IgD-negative memory B cell (primary cell): ENCODE results near the gene SYT1. TPM values are rescaled to one million over a fixed set of nuclear protein-coding genes. Genes with fewer than 3 reads are reported as not detected.
A peak's percentile ranks its signal among the peaks of the same experiment; 100 is the strongest.

Experiments
- H3K27ac Mint-ChIP-seq, 3 donors: one replicate each; pipeline ENCODE4 v1.8.0; 2020 to 2022; ENCODE audit warnings: mild to moderate bottlenecking in 3 of 3, mixed read lengths in 3 of 3, moderate library complexity in 1 of 3
- H3K27me3 Mint-ChIP-seq: one replicate; pipeline ENCODE4 v1.8.0; 2021; ENCODE audit warnings: mixed read lengths
- H3K36me3 Mint-ChIP-seq: one replicate; pipeline ENCODE4 v1.8.0; 2020; ENCODE audit warnings: mild to moderate bottlenecking, mixed read lengths
- H3K4me1 Mint-ChIP-seq, 3 donors: one replicate each; pipeline ENCODE4 v1.8.0; 2020 to 2022; ENCODE audit warnings: mixed read lengths in 3 of 3, mild to moderate bottlenecking in 1 of 3
- H3K4me3 Mint-ChIP-seq, 4 donors: one replicate each; pipeline ENCODE4 v1.8.0; 2020 to 2022; ENCODE audit warnings: mild to moderate bottlenecking in 4 of 4, mixed read lengths in 4 of 4, moderate library complexity in 3 of 4
- H3K9me3 Mint-ChIP-seq, 3 donors: one replicate each; pipeline ENCODE4 v1.8.0; 2020 to 2021; ENCODE audit warnings: mixed read lengths in 3 of 3, mild to moderate bottlenecking in 1 of 3
- polyA plus RNA-seq: library from polyadenylated mRNA; unstranded; fragments of 300-500 nt; fragmentation: Illumina TruSeq; gene quantifications from one replicate; pipeline ENCODE4 v1.2.3, GENCODE V29; 2021

The SYT1 gene
- polyA plus RNA-seq, 1 donor from 2014 or later = 1.6 TPM

DNA sequence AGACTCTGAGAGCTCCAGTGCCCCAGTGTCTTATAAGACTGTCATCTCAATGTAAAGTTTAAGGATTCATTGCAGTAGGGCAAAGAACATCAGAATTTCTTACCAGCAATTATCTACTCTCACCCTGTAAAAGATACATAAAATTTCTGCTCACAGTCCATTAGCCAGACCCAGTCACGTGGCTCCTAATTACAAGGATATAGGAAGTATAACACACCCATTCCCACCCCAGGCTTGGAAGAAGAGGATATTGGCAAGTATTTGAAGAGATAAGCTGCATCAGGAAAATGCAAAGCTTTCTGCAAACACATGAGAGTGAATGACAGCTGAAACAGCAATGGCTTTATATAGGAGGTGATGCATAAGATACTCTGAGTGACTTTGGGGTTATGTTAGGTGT, 14.3 kb downstream of the SYT1 start:
- Mint-ChIP-seq H3K4me3 (no peak overlapping the region), H3K36me3 (no peaks in the 10 kb centered on the region), H3K27me3 (no peaks in the 10 kb centered on the region), H3K27ac (no peak overlapping the region), H3K9me3 (no peaks in the 10 kb centered on the region), H3K4me1 (peaks cover 0 to 3% (median 0%) of the 10 kb centered on the region in 3 donors)

- H3K27ac Mint-ChIP-seq = no peak overlapping the region
- no peaks in the 10 kb centered on the region for H3K9me3 Mint-ChIP-seq
- H3K4me3 Mint-ChIP-seq = no peak overlapping the region
- peaks cover 0 to 3% (median 0%) of the 10 kb centered on the region in 3 donors for H3K4me1 Mint-ChIP-seq
- H3K36me3 Mint-ChIP-seq = no peaks in the 10 kb centered on the region
- H3K27me3 Mint-ChIP-seq = no peaks in the 10 kb centered on the region
Measured at GRCh38 chr12:78880078-78880477, 15.5 kb downstream of the SYT1 start.

DNA sequence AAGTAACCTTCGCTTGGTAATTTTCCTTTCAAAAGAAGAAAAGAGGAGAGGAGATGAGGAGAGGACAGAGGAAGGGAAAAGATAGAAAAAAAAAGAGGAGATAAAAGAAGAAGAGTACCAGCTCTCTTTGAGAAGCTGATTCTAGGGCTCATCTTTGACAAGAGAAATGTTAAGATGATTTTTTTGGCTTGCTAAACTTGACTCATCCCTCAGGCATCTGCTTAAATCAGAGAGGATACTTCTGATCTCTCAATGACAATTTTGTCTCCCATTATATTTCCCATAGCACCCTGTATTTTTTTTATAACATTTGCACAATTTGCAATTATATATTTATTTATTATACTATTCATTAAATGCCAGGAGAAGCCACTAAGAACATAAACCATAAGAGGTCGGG, 17.1 kb downstream of the SYT1 start:
- H3K4me3 Mint-ChIP-seq = no peak overlapping the region
- peaks cover 0 to 3% (median 0%) of the 10 kb centered on the region in 3 donors for H3K4me1 Mint-ChIP-seq
- no peaks in the 10 kb centered on the region for H3K27me3 Mint-ChIP-seq
- no peaks in the 10 kb centered on the region for H3K36me3 Mint-ChIP-seq
- no peak overlapping the region for H3K27ac Mint-ChIP-seq
- H3K9me3 Mint-ChIP-seq = no peaks in the 10 kb centered on the region

DNA sequence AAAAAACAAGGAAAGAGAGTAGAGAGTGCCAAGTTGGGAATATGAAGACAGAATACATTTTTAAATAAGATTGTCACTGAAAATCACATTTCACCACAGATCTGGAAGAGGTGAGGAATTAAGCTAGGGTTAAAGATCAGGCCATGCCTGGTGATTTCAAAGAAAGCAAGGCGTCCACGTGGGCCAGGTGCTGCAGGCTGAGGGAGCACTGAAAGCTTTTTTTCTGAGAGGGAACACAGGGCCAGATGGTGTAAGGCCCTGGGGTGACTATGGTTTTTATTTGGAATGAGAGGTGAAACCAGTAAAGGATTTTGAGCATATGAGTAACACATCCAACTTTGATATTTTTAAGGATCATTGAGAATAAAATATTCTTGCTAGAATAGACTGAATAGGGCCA, 20.9 kb downstream of the SYT1 start:
- Mint-ChIP-seq H3K36me3 (no peaks in the 10 kb centered on the region), H3K4me3 (no peak overlapping the region), H3K27ac (no peak overlapping the region), H3K4me1 (peaks cover 11 to 18% (median 16%) of the 10 kb centered on the region in 3 donors), H3K27me3 (no peaks in the 10 kb centered on the region), H3K9me3 (no peaks in the 10 kb centered on the region)

DNA sequence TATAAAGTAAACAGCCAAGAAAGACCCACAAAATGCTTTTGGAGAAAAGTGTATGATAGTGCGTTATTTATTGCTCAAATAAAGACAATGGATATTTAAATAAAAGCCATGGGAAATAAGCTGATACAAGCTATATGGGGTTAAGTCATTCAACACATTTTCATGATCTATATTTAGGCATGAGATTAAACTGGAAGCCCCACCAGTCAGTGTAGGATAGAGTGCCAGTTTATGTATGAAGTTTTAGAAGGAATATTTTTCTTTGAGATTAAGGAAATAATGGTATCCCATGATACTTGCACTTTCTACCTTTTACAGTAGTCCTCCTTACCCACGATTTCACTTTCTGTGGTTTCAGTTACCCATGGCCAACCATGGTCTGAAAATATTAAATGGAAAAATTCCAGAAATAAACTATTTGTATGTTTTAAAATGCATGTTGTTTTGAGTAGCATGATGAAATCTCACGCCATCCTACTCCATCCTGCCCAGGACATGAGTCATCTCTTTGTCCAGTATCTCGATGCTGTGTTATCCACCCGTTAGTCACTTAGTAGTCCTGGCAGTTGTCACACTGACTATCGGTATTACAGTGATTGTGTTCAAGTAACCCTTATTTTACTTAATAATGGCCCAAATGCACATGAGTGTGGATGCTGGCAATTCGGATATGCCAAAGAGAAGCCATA, 22.3 kb downstream of the SYT1 start:
- Mint-ChIP-seq H3K4me3 (peak overlapping the region in 1 of 4 donors; percentile 7), H3K4me1 (peaks cover 13 to 24% (median 23%) of the 10 kb centered on the region in 3 donors), H3K27me3 (no peaks in the 10 kb centered on the region), H3K9me3 (peaks cover 0 to 2% (median 0%) of the 10 kb centered on the region in 3 donors), H3K36me3 (no peaks in the 10 kb centered on the region), H3K27ac (no peak overlapping the region)

GRCh38 chr12:78887444-78887843, 22.9 kb downstream of the SYT1 start:
- no peaks in the 10 kb centered on the region for H3K27me3 Mint-ChIP-seq
- H3K27ac Mint-ChIP-seq = no peak overlapping the region
- peaks cover 13 to 24% (median 23%) of the 10 kb centered on the region in 3 donors for H3K4me1 Mint-ChIP-seq
- H3K36me3 Mint-ChIP-seq = no peaks in the 10 kb centered on the region
- H3K9me3 Mint-ChIP-seq = peaks cover 0 to 2% (median 0%) of the 10 kb centered on the region in 3 donors
- peak overlapping the region in 1 of 4 donors; percentile 7 for H3K4me3 Mint-ChIP-seq

- peaks cover 0 to 2% (median 0%) of the 10 kb centered on the region in 3 donors for H3K9me3 Mint-ChIP-seq
- no peaks in the 10 kb centered on the region for H3K36me3 Mint-ChIP-seq
- peaks cover 13 to 25% (median 23%) of the 10 kb centered on the region in 3 donors for H3K4me1 Mint-ChIP-seq
- H3K27ac Mint-ChIP-seq = no peak overlapping the region
- no peaks in the 10 kb centered on the region for H3K27me3 Mint-ChIP-seq
- peak overlapping the region; percentile 4 to 69 (median 50) for H3K4me3 Mint-ChIP-seq
Measured at GRCh38 chr12:78888568-78888967, 24.0 kb downstream of the SYT1 start.

DNA sequence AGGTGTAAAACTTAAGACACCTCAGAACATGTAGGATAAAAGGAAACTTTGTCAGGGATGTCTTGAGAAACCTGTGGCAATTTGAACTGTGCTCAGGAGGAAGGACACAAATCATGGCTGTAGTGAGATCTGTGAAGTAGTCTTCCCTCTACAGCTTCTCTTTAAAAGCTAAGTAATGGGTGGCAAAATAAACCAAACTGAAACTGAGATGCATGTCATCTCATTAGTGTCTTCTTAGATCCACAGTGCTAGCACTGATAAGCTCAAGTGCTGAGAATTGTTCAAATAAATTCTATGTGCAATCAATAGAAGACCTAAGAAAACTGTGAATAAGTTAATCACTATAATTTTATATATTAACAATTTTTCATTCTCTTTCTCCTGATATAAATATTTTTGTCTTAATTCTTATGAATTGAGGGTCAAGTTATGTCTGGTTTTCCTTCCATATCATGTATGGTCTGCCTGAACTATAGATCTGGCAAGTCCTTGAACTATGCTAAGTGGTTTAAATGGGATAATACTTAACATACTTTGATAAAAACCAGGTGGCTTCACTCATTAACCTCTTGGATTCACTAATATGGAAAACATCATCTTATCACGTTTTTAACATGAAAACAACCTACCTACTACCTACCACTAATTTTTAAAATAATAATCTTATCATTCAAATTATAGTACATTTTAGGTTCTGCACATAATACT, 27.2 kb downstream of the SYT1 start:
- no peaks in the 10 kb centered on the region for H3K27me3 Mint-ChIP-seq
- no peak overlapping the region for H3K27ac Mint-ChIP-seq
- peak overlapping the region in 1 of 4 donors; percentile 37 for H3K4me3 Mint-ChIP-seq
- H3K4me1 Mint-ChIP-seq = peaks cover 13 to 25% (median 23%) of the 10 kb centered on the region in 3 donors
- peaks cover 0 to 5% (median 0%) of the 10 kb centered on the region in 3 donors for H3K9me3 Mint-ChIP-seq
- H3K36me3 Mint-ChIP-seq = no peaks in the 10 kb centered on the region

DNA sequence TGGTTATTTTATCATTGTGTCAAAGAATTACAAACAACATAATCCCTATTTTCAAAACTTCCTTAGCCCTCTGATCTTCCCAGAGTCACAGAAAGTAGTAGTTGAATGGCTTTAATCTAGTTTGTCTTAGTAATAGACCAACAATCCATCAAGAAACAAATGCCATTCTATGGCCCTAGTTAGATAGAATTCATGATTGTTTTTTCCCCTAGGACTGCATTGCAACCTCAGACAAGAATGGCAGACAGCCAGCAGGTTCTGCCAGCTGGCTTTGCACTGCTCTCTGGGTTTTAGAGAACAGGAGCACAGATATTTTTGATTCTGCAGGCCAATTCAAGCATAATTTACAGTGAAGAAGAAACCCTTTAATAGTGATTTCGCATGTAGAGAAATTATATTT, 33.8 kb downstream of the SYT1 start:
- Mint-ChIP-seq H3K4me3 (no peak overlapping the region), H3K9me3 (peaks cover 0 to 3% (median 0%) of the 10 kb centered on the region in 3 donors), H3K4me1 (peaks cover 0 to 8% (median 2%) of the 10 kb centered on the region in 3 donors), H3K36me3 (peaks cover 3% of the 10 kb centered on the region), H3K27me3 (no peaks in the 10 kb centered on the region), H3K27ac (no peak overlapping the region)

DNA sequence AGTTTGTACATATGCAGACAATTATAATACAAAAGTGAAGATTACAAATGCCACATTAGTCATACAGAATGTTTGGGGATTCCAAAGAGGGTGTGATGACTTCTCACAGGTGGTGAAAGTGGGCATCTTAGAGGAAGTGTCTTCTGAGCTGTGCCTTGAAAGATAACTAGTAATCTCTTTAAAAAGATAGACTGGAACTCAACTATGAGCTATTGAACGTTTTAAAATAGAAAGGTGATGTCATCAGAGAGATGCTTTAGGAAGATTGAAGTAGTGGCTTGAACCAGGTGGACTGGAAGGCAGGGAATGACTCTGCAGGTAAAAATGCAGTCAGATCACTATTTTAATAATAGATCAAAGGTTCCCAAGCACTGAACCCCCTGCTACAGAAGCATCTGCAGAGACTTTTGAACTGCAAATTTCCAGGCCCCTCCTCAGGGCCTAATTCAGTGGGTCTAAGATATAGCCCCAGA, 50.3 kb downstream of the SYT1 start:
- peaks cover 3% of the 10 kb centered on the region for H3K36me3 Mint-ChIP-seq
- no peak overlapping the region for H3K27ac Mint-ChIP-seq
- H3K4me1 Mint-ChIP-seq = no peaks in the 10 kb centered on the region
- H3K4me3 Mint-ChIP-seq = no peak overlapping the region
- peaks cover 0 to 1% (median 0%) of the 10 kb centered on the region in 3 donors for H3K9me3 Mint-ChIP-seq
- no peaks in the 10 kb centered on the region for H3K27me3 Mint-ChIP-seq

DNA sequence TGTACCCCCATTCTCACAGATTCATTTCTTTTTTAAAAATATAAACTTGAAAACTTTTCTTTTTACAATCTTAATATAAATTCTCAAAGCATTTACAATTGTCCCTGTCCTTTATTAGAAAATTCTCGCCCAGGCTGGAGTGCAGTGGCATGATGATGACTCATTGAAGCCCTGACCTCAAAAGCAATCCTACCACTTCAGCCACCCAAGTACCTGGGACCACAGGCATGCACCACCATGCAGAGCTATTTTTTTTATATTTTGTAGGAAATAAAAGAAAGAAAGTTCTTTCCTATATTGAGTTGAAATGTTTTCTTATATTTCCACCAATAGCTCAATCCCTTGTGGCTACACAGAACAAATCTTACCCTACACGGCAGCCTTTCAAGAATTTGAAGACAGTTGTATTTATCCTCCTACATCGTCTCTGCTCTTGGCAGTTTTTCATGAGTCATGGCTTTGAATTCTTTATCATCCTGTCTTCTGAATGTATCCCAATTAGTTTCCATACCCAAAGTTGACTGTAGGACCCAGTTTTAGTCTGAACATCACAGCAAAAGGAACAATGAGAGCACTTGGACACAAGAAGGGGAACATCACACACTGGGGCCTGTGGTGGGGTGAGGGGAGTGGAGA, 52.4 kb downstream of the SYT1 start:
- Mint-ChIP-seq H3K4me3 (no peak overlapping the region), H3K4me1 (no peaks in the 10 kb centered on the region), H3K9me3 (no peaks in the 10 kb centered on the region), H3K27me3 (no peaks in the 10 kb centered on the region), H3K27ac (no peak overlapping the region), H3K36me3 (peaks cover 3% of the 10 kb centered on the region)

DNA sequence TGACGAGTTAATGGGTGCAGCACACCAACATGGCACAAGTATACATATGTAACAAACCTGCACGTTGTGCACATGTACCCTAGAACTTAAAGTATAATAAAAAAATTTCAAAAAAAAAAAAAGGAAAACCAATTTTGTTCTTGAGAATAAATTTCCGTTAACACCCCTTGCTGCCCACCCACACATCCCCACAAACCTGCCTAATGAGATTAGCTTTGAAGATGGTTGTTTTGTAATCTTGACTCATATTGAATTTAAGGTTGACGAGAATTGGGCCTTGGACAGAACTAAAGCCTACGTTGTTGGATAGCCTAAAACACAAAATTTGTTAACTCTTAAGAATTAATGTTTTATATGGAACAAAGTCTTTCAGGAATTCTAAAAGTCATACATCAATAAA, 52.9 kb downstream of the SYT1 start:
- Mint-ChIP-seq H3K36me3 (peaks cover 3% of the 10 kb centered on the region), H3K4me1 (no peaks in the 10 kb centered on the region), H3K27me3 (no peaks in the 10 kb centered on the region), H3K4me3 (no peak overlapping the region), H3K9me3 (no peaks in the 10 kb centered on the region), H3K27ac (no peak overlapping the region)

DNA sequence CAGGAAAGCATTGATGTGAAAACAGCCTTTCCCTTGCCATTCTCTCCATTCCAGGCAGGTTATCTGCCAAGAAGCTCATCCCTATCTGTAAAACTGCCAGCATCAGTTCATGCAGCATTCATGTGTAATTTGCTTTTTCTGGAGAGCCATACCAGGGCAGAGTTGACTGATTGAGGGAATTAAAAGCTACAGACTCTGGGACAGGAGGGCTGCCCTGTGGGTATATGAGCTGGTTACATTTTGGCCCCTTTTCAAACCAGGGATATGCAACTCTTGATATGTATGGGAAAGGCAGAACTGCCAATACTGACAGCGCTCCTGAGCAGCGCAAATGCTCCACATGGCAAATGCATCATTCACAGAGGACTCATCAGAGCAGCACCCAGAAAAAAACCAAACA, 53.7 kb downstream of the SYT1 start:
- Mint-ChIP-seq H3K4me1 (no peaks in the 10 kb centered on the region), H3K27me3 (no peaks in the 10 kb centered on the region), H3K27ac (peak overlapping the region in 1 of 3 donors; percentile 21), H3K4me3 (no peak overlapping the region), H3K36me3 (peaks cover 3% of the 10 kb centered on the region), H3K9me3 (peaks cover 0 to under 1% (median 0%) of the 10 kb centered on the region in 3 donors)

DNA sequence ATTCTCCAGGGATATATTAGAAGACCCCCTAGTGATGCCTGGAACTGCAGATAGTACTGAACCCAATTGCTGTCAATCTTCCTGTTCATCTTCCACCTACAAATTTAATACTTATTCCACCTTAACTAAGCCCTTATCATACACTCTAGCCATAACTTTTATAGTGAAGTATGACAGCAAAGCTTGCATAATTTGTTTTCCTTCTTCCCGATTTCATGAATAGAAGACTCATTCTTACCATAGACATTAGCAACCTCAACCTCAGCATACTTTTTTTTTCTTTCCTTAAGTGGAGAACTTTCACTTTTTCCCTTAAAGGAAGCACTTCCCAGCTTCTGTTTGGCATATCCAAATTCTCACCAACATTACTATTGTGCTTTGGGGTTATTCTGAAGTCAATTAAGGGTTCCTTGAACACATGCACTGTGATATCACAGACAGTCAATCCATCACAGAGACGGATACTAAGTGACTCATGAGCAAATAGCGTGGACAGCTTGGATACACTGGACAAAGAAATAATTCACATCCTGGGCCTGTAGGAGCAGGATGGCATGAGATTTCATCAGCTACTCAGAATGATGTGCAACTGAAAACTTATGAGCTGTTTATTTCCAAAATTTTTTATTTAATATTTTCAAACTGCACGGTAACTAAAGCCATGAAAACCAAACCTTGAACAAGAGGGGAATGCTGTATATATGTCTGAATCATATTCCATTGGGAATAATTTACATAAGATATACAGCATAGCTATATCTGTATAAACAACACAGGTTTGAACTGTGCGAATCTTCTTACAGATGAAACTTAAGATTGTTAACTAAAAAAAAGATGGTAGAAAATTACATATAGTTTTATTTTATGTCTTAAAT, 63.9 kb downstream of the SYT1 start:
- Mint-ChIP-seq H3K36me3 (peaks cover 4% of the 10 kb centered on the region), H3K27me3 (no peaks in the 10 kb centered on the region), H3K27ac (no peak overlapping the region), H3K4me3 (no peak overlapping the region), H3K4me1 (peaks cover 0 to 8% (median 7%) of the 10 kb centered on the region in 3 donors), H3K9me3 (peaks cover 0 to 2% (median 0%) of the 10 kb centered on the region in 3 donors)
